Measurements from ENCODE around the gene RNF151.
A peak's percentile ranks its signal among the peaks of the same experiment; 100 is the strongest.

Gene RNF151

GRCh38 chr16:1929578-1930337 is 36.9 kb upstream of the RNF151 start:
- Histone ChIP-seq H3K36me3 (ENCODE audit: low read length) (no peaks in the 10 kb centered on the region), H3K4me2 (ENCODE audit: low read depth, low read length, poor library complexity, severe bottlenecking) (peak overlapping the region; percentile 70), H3K9me2 (replicated peaks; ENCODE audit: insufficient read depth, low read length) (no peaks in the 10 kb centered on the region), H3K79me2 (ENCODE audit: insufficient read depth, low read length) (no peaks in the 10 kb centered on the region), H3K4me3 (ENCODE audit: insufficient read depth, low read length, poor library complexity, severe bottlenecking) (peak overlapping the region; percentile 46), H3K27ac (ENCODE audit: low read depth, low read length) (no peak overlapping the region), H3K9me3 (ENCODE audit: insufficient read depth, low read length) (no peaks in the 10 kb centered on the region), H4K20me1 (ENCODE audit: low read depth, low read length) (no peaks in the 10 kb centered on the region), H3K9ac (ENCODE audit: low read length) (peak overlapping the region; percentile 51), H3K27me3 (ENCODE audit: low read length) (no peaks in the 10 kb centered on the region), H3F3A (ENCODE audit: insufficient read depth) (no peaks in the 10 kb centered on the region), H2AFZ (ENCODE audit: low read depth, low read length, severe bottlenecking) (peak overlapping the region; percentile 91)
- no peak for TF ChIP-seq EZH2phosphoT487 (conservative IDR thresholded peaks at IDR 0.05; ENCODE audit: low read length)
- TF ChIP-seq CTCF (IDR thresholded peaks at IDR 0.05; ENCODE audit: insufficient read depth, low read length, poor library complexity, severe bottlenecking): peak; percentile 66

GRCh38 chr16:1930338-1930720 is 36.3 kb upstream of the RNF151 start:
- peak overlapping the region; percentile 43 for H2AFZ ChIP-seq (ENCODE audit: low read depth, low read length, severe bottlenecking)
- no peaks in the 10 kb centered on the region for H3K27me3 ChIP-seq (ENCODE audit: low read length)
- H3K27ac ChIP-seq (ENCODE audit: low read depth, low read length): no peak overlapping the region
- H3K4me3 ChIP-seq (ENCODE audit: insufficient read depth, low read length, poor library complexity, severe bottlenecking): no peak overlapping the region
- H3K36me3 ChIP-seq (ENCODE audit: low read length): no peaks in the 10 kb centered on the region
- no peaks in the 10 kb centered on the region for H3K79me2 ChIP-seq (ENCODE audit: insufficient read depth, low read length)
- no peaks in the 10 kb centered on the region for H4K20me1 ChIP-seq (ENCODE audit: low read depth, low read length)
- no peaks in the 10 kb centered on the region for H3F3A ChIP-seq (ENCODE audit: insufficient read depth)
- no peak for TF ChIP-seq EZH2phosphoT487 (conservative IDR thresholded peaks at IDR 0.05; ENCODE audit: low read length)
- no peak for TF ChIP-seq CTCF (IDR thresholded peaks at IDR 0.05; ENCODE audit: insufficient read depth, low read length, poor library complexity, severe bottlenecking)
- no peaks in the 10 kb centered on the region for H3K9me2 ChIP-seq (replicated peaks; ENCODE audit: insufficient read depth, low read length)
- no peaks in the 10 kb centered on the region for H3K9me3 ChIP-seq (ENCODE audit: insufficient read depth, low read length)
- no peak overlapping the region for H3K4me2 ChIP-seq (ENCODE audit: low read depth, low read length, poor library complexity, severe bottlenecking)
- no peak overlapping the region for H3K9ac ChIP-seq (ENCODE audit: low read length)

- H3K4me2 ChIP-seq (ENCODE audit: low read depth, low read length, poor library complexity, severe bottlenecking): no peak overlapping the region
- H3K4me3 ChIP-seq (ENCODE audit: insufficient read depth, low read length, poor library complexity, severe bottlenecking): no peak overlapping the region
- no peak overlapping the region for H3K9ac ChIP-seq (ENCODE audit: low read length)
- H4K20me1 ChIP-seq (ENCODE audit: low read depth, low read length): no peaks in the 10 kb centered on the region
- no peaks in the 10 kb centered on the region for H3K9me3 ChIP-seq (ENCODE audit: insufficient read depth, low read length)
- H3F3A ChIP-seq (ENCODE audit: insufficient read depth): no peaks in the 10 kb centered on the region
- TF ChIP-seq CTCF (IDR thresholded peaks at IDR 0.05; ENCODE audit: insufficient read depth, low read length, poor library complexity, severe bottlenecking) (no peak), EZH2phosphoT487 (conservative IDR thresholded peaks at IDR 0.05; ENCODE audit: low read length) (no peak)
- no peaks in the 10 kb centered on the region for H3K9me2 ChIP-seq (replicated peaks; ENCODE audit: insufficient read depth, low read length)
- H3K36me3 ChIP-seq (ENCODE audit: low read length): no peaks in the 10 kb centered on the region
- no peak overlapping the region for H3K27ac ChIP-seq (ENCODE audit: low read depth, low read length)
- no peaks in the 10 kb centered on the region for H3K79me2 ChIP-seq (ENCODE audit: insufficient read depth, low read length)
- H3K27me3 ChIP-seq (ENCODE audit: low read length): no peaks in the 10 kb centered on the region
- H2AFZ ChIP-seq (ENCODE audit: low read depth, low read length, severe bottlenecking): no peak overlapping the region
Measured at GRCh38 chr16:1932050-1933028, 34.3 kb upstream of the RNF151 start.

Measured in SU-DHL-6 (cell line).